NCI-H510A treated with DMSO at 0.1 percent for 48 hours (cell line): ENCODE results near the gene TRAP1.

Experiments
- DNase-seq: peaks from one replicate; lab custom pipeline; 2025; lab: John Stamatoyannopoulos, UW

The TRAP1 gene

GRCh38 chr16:3717235-3718018, at the start of gene TRAP1:
TRAP1 (minus strand) TSS chr16:3717524; CDS start chr16:3717508, 16 bp downstream.
- peak; percentile 27 for DNase-seq

GRCh38 chr16:3766177-3766576, 48.9 kb upstream of the TRAP1 start:
- DNase-seq = no peak

DNA sequence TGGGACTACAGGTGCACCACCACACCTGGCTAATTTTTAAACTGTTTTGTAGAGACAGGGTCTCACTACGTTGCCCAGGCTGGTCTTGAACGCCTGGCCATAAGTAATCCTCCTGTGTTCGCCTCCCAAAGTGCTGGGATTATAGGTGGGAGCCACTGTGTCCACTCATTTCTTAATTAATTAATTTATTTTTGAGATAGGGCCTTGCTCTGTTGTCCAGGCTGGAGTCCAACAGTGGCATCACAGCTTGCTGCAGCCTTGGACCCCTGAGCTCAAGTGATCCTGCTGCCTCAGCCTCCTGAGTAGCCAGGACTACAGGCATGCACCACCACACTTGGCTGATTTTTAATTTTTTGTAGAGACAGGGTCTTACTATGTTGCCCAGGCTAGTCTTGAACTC, 47.1 kb upstream of the TRAP1 start:
- DNase-seq = no peak

DNA sequence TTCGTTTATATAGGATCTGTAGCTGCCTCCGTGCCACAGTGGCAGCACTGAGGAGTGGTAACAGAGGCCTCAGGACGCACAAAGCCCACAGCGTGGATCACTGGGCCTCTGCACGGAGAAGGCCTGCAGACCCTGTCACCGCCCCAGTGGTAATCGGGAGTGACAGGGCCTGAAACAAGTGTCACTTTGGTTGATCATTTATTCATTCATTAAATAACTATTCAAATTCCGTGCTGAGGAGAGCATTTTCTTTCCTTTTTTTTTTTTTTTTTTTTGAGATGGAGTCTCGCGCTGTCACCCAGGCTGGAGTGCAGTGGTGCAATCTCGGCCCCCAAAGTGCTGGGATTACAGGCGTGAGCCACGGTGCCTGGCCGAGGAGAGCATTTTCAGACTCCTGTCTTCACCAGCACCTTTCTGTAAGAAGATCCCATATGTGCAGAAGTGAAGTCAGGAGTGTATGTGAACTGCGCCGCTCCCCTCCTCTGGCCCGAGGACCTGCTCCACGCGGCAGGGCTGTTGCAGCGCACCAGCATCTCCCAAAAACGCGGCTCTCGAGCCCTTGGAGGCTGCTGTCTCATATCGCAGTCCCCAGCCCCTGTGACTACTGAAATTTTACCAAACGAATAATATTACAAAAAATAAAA, 44.9 kb upstream of the TRAP1 start:
- DNase-seq = no peak

GRCh38 chr16:3761375-3762106, 44.2 kb upstream of the TRAP1 start:
- DNase-seq = no peak

GRCh38 chr16:3760518-3760917, 43.2 kb upstream of the TRAP1 start:
- no peak for DNase-seq

DNA sequence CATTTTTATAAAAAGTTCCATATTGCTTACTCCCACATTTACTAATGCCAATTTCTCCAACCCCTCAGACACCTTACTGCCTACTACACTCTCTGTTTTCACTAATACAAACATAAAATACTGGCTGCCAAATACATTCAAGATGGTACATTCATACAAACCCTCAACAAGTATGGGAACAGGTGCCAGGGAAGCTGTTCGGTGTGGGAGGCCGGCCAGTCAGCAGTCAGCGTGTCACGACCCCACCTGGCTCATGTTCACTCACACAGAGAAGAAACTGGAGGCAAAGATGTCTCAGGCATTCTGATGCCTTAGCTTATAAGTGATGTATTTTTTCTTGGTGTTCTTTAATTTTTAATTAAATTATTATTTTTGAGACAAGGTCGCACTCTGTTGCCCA, 42.4 kb upstream of the TRAP1 start:
- DNase-seq = no peak

- DNase-seq = no peak
These were observed 38.8 kb upstream of the TRAP1 start for GRCh38 chr16:3756113-3756512.

DNA sequence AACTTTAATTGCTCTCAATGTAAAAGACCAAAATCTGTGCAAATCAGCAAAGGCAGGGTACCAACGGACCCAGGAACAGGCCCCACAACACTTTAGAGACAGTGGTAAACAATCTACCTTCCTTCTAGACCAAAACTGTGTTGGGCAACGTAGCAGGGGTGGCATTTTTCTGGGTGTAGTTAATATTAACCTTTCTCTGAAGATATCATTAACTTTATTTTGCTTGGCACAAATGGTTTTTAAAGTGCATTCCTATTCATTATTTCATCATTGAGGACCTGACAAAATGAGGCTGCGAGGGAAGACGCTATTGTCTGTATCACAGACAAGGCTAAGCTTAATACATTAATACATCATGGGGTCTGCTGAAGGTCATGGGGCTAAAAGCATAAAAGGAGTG, 37.9 kb upstream of the TRAP1 start:
- no peak for DNase-seq

DNA sequence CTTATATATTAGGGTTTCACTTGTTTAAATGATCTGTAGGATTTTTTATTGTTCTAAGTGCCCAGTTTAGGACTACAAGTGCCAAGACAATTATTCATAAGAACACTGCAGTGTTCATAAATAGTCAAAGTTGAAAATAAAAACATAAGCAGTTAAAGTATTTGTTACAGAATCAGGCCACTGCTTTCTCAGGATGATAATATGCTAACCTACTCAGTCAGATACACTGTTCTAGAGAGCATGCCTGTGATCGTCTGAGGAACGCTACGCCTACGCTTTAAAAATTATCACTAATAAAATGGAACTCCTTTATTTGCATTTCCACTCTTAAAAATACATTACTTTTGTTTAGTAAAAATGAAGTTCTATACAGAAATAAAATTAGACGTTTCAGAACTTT, 37.4 kb upstream of the TRAP1 start:
- DNase-seq = no peak

- no peak for DNase-seq
These were observed 36.9 kb upstream of the TRAP1 start for GRCh38 chr16:3754081-3754703.

GRCh38 chr16:3752984-3753383, 35.7 kb upstream of the TRAP1 start:
- no peak for DNase-seq

DNA sequence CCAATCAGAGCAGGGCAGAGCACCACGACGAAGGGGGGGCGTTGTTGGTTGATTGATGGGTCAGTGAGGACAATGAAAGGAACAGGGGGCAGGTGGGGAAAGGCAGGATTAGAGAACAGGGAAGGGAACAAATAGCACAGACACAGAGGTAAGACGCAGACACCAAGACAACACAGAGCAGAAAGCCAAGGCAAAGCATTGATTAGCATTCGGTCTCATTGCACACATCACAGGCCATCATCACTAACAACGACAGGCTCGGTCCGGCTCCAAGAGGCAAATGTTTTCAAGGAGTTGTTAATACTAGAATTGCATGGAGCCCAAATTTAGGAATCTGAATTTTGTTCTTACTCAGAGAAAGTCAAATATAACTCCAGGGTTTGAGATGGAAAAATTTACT, 34.6 kb upstream of the TRAP1 start:
- DNase-seq = no peak

DNA sequence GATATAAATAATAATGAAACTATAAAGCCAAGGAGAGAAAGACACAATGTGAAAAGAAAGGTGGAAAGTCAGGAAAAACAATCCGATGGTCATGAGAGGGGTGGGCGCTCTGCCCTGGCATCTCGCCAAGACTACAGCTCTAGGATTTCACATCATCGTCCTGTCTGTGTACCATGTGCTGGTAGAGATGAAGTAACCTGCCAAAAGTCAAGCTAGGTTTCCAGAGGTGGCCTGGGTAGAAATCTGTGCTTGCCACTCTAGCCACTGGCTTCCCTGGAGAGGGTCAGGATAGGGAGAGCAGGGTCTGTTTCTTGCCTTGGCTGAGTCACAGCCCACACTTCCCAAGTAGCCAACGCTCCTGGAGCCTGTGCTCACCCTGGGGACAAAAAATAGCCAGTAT, 31.0 kb upstream of the TRAP1 start:
- DNase-seq = no peak

DNA sequence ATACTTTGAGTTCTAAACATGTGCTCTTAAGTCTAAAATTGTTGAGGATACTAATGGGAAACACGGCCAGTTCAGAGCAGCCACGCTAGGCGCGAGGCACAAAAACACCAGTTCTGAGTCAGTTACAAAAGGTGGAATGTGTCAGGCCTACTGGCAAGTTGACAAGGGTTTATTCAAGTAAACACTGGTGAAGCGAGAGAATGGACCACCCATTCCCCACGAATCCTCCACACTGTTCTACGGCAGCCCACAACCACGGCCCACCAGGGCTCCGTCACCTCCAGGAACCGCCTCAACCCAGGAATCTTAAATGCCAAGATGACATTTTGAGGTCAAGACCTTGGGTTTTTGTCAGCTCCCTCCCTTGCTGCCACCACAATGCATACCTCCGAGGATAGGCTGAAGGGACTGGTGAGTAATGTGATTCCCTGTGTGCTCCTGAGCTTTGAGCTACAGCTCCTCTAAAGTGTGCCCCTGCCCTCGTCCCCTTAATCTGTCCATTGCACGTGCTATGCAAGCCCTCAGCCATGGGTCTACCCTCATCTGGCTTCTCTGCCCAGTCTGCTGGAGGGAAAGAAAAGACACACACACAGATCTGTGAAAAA, 28.5 kb upstream of the TRAP1 start:
- DNase-seq = no peak

- DNase-seq = no peak
These were observed 26.7 kb upstream of the TRAP1 start for GRCh38 chr16:3744018-3744417.

GRCh38 chr16:3740934-3741333, 23.6 kb upstream of the TRAP1 start:
- no peak for DNase-seq

- DNase-seq = no peak
These were observed 22.9 kb upstream of the TRAP1 start for GRCh38 chr16:3740186-3740585.

GRCh38 chr16:3739636-3740035, 22.3 kb upstream of the TRAP1 start:
- DNase-seq = no peak

DNA sequence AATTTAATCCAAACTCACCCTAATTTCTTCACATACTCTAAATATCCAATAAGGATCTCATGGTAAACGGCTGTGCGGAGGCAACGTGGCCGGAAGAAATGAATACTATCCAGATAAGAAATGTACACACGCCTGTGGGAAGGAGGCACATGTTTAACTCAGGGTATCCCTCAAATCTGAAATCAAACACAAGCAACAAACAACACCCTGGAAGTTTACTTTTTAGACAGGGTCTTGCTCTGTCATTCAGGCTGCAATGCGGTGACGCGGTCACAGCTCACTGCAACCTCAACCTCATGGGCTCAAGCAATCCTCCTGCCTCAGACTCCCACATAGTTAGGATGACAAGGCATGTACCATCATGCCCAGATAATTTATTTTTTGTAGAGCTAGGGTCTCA, 21.2 kb upstream of the TRAP1 start:
- no peak for DNase-seq

GRCh38 chr16:3738128-3738527, 20.8 kb upstream of the TRAP1 start:
- DNase-seq = no peak

GRCh38 chr16:3737181-3737580, 19.9 kb upstream of the TRAP1 start:
- DNase-seq = no peak
